ENCODE measurements around the gene MID1.

GRCh38 chrX:10603612-10604011 lies 16.8 kb downstream of the MID1 start:
- TF ChIP-seq, protein P1, sequence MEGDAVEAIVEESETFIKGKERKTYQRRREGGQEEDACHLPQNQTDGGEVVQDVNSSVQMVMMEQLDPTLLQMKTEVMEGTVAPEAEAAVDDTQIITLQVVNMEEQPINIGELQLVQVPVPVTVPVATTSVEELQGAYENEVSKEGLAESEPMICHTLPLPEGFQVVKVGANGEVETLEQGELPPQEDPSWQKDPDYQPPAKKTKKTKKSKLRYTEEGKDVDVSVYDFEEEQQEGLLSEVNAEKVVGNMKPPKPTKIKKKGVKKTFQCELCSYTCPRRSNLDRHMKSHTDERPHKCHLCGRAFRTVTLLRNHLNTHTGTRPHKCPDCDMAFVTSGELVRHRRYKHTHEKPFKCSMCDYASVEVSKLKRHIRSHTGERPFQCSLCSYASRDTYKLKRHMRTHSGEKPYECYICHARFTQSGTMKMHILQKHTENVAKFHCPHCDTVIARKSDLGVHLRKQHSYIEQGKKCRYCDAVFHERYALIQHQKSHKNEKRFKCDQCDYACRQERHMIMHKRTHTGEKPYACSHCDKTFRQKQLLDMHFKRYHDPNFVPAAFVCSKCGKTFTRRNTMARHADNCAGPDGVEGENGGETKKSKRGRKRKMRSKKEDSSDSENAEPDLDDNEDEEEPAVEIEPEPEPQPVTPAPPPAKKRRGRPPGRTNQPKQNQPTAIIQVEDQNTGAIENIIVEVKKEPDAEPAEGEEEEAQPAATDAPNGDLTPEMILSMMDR (IDR thresholded peaks at IDR 0.05): no peak
- no peak for TF ChIP-seq POLR2AphosphoS5 (IDR thresholded peaks at IDR 0.05; ENCODE audit: low read depth, low read length)
- TF ChIP-seq SIN3A (IDR thresholded peaks at IDR 0.05; ENCODE audit: borderline replicate concordance, insufficient read depth, low read depth, low read length): no peak
